ENCODE data around the gene CARD11. TPM values are rescaled to one million over a fixed set of nuclear protein-coding genes. Genes with fewer than 3 reads are reported as not detected.
A peak's percentile ranks its signal among the peaks of the same experiment; 100 is the strongest.

The CARD11 gene
- total RNA-seq, 5 donors from 2014 or later (not counting 1 experiment from before 2014, with no cell fraction given), result 105 to 142 (median 132) TPM

- no peak overlapping the region for H3K27ac ChIP-seq (ENCODE audit: low read length)
- no peak for DNase-seq
- Mint-ChIP-seq H3K4me1 (peaks cover 70 to 77% (median 73%) of the 10 kb centered on the region in 3 donors), H3K9me3 (no peaks in the 10 kb centered on the region), H3K27ac (peak overlapping the region; percentile 17 to 82), H3K36me3 (peaks cover 45% of the 10 kb centered on the region), H3K27me3 (no peaks in the 10 kb centered on the region), H3K4me3 (no peak overlapping the region)
- H3K9me3 ChIP-seq, result no peaks in the 10 kb centered on the region
- no peak overlapping the region for H3K4me3 ChIP-seq (ENCODE audit: control insufficient read depth in 1 of 2, extremely low read depth in 1 of 2, low read length in 1 of 2)
- no peaks in the 10 kb centered on the region for H3K27me3 ChIP-seq (replicated peaks in 1 of 2; ENCODE audit: control insufficient read depth in 2 of 2, extremely low read depth in 1 of 2, insufficient read depth in 2 of 2, low read length in 1 of 2)
- 96% methylated on average over 5 of the region's 7 CpGs for WGBS (ENCODE audit: insufficient coverage)
- ChIA-PET CTCF (interaction anchor here in 1 of 2 donors (0.7 kb wide), 1 partner anchor 141 kb away, joined by 3 read pairs; no protein-coding TSS in a partner anchor), POLR2A (no interaction called here)
- peaks cover 7 to 33% of the 10 kb centered on the region in 2 experiments for H3K4me1 ChIP-seq (ENCODE audit: control insufficient read depth in 1 of 2, extremely low read depth in 1 of 2, insufficient read depth in 2 of 2, low read length in 2 of 2)
- ATAC-seq (replicated peaks in 1 of 4), result no peak
- H3K36me3 ChIP-seq (ENCODE audit: control insufficient read depth in 2 of 2, extremely low read depth in 1 of 2, insufficient read depth in 1 of 2, low read length in 1 of 2), result peaks cover 3 to 25% of the 10 kb centered on the region in 2 donors
Measured at GRCh38 chr7:3033136-3033535, 10.5 kb downstream of the CARD11 start.

- ATAC-seq (replicated peaks in 1 of 4) (no peak), DNase-seq (no peak)
- Histone ChIP-seq H3K27ac (ENCODE audit: low read length) (no peak overlapping the region), H3K4me1 (ENCODE audit: control insufficient read depth in 1 of 2, extremely low read depth in 1 of 2, insufficient read depth in 2 of 2, low read length in 2 of 2) (peaks cover 10 to 29% of the 10 kb centered on the region in 2 experiments), H3K36me3 (ENCODE audit: control insufficient read depth in 2 of 2, extremely low read depth in 1 of 2, insufficient read depth in 1 of 2, low read length in 1 of 2) (peaks cover 3 to 25% of the 10 kb centered on the region in 2 donors), H3K4me3 (ENCODE audit: control insufficient read depth in 1 of 2, extremely low read depth in 1 of 2, low read length in 1 of 2) (no peak overlapping the region), H3K9me3 (no peaks in the 10 kb centered on the region), H3K27me3 (replicated peaks in 1 of 2; ENCODE audit: control insufficient read depth in 2 of 2, extremely low read depth in 1 of 2, insufficient read depth in 2 of 2, low read length in 1 of 2) (no peaks in the 10 kb centered on the region)
- CTCF ChIA-PET, result interaction anchor here in 1 of 2 donors (0.6 kb wide), 1 partner anchor 16 kb away, joined by 7 read pairs; no protein-coding TSS in a partner anchor
- no peaks in the 10 kb centered on the region for H3K27me3 Mint-ChIP-seq
- peak overlapping the region; percentile 61 to 82 for H3K27ac Mint-ChIP-seq
- H3K4me1 Mint-ChIP-seq, result peaks cover 71 to 77% (median 73%) of the 10 kb centered on the region in 3 donors
- peaks cover 49% of the 10 kb centered on the region for H3K36me3 Mint-ChIP-seq
- WGBS (ENCODE audit: insufficient coverage), result 100% methylated on average over 4 of the region's 4 CpGs
- POLR2A ChIA-PET, result interaction anchor here in 1 of 2 donors (0.6 kb wide), 1 partner anchor 322 kb away, joined by 3 read pairs; no protein-coding TSS in a partner anchor
- H3K4me3 Mint-ChIP-seq, result no peak overlapping the region
- H3K9me3 Mint-ChIP-seq, result peaks cover 0 to 1% (median under 1%) of the 10 kb centered on the region in 3 donors
Measured at GRCh38 chr7:3032256-3032655, 11.4 kb downstream of the CARD11 start.

GRCh38 chr7:3029138-3029537, 14.5 kb downstream of the CARD11 start:
- peak overlapping the region; percentile 76 to 93 for H3K27ac Mint-ChIP-seq
- H3K4me1 Mint-ChIP-seq, result peaks cover 58 to 69% (median 65%) of the 10 kb centered on the region in 3 donors

GRCh38 chr7:3028758-3029093, 14.9 kb downstream of the CARD11 start:
- no peak overlapping the region for H3K27ac ChIP-seq (ENCODE audit: low read length)
- peaks cover 3% of the 10 kb centered on the region for H3K9me3 ChIP-seq
- Mint-ChIP-seq H3K4me1 (peaks cover 62 to 73% (median 69%) of the 10 kb centered on the region in 3 donors), H3K36me3 (peaks cover 66% of the 10 kb centered on the region), H3K27me3 (no peaks in the 10 kb centered on the region), H3K9me3 (peaks cover 4 to 16% (median 5%) of the 10 kb centered on the region in 3 donors), H3K27ac (peak overlapping the region; percentile 76 to 93), H3K4me3 (peak overlapping the region; percentile 39 to 61 (median 53))
- no peak overlapping the region for H3K4me3 ChIP-seq (ENCODE audit: control insufficient read depth in 1 of 2, extremely low read depth in 1 of 2, low read length in 1 of 2)
- H3K36me3 ChIP-seq (ENCODE audit: control insufficient read depth in 2 of 2, extremely low read depth in 1 of 2, insufficient read depth in 1 of 2, low read length in 1 of 2), result peaks cover 8 to 28% of the 10 kb centered on the region in 2 donors
- no peaks in the 10 kb centered on the region for H3K27me3 ChIP-seq (replicated peaks in 1 of 2; ENCODE audit: control insufficient read depth in 2 of 2, extremely low read depth in 1 of 2, insufficient read depth in 2 of 2, low read length in 1 of 2)
- ChIA-PET POLR2A (no interaction called here), CTCF (no interaction called here)
- ATAC-seq (replicated peaks in 1 of 4) (no peak), DNase-seq (no peak)
- peaks cover 10 to 23% of the 10 kb centered on the region in 2 experiments for H3K4me1 ChIP-seq (ENCODE audit: control insufficient read depth in 1 of 2, extremely low read depth in 1 of 2, insufficient read depth in 2 of 2, low read length in 2 of 2)
- WGBS (ENCODE audit: insufficient coverage), result 95% methylated on average over 3 of the region's 5 CpGs

More at GRCh38 chr7:3029138-3029537, 14.5 kb downstream of the CARD11 start:
- DNase-seq (no peak), ATAC-seq (replicated peaks in 1 of 4) (no peak)
- H3K9me3 Mint-ChIP-seq, result peaks cover 4 to 12% (median 5%) of the 10 kb centered on the region in 3 donors
- H3K27ac ChIP-seq (ENCODE audit: low read length), result no peak overlapping the region
- peaks cover 3% of the 10 kb centered on the region for H3K9me3 ChIP-seq
- peaks cover 10 to 23% of the 10 kb centered on the region in 2 experiments for H3K4me1 ChIP-seq (ENCODE audit: control insufficient read depth in 1 of 2, extremely low read depth in 1 of 2, insufficient read depth in 2 of 2, low read length in 2 of 2)
- H3K36me3 ChIP-seq (ENCODE audit: control insufficient read depth in 2 of 2, extremely low read depth in 1 of 2, insufficient read depth in 1 of 2, low read length in 1 of 2), result peaks cover 6 to 25% of the 10 kb centered on the region in 2 donors
- CTCF ChIA-PET, result no interaction called here
- no peak overlapping the region for H3K4me3 ChIP-seq (ENCODE audit: control insufficient read depth in 1 of 2, extremely low read depth in 1 of 2, low read length in 1 of 2)
- H3K27me3 ChIP-seq (replicated peaks in 1 of 2; ENCODE audit: control insufficient read depth in 2 of 2, extremely low read depth in 1 of 2, insufficient read depth in 2 of 2, low read length in 1 of 2), result no peaks in the 10 kb centered on the region
- peaks cover 62% of the 10 kb centered on the region for H3K36me3 Mint-ChIP-seq
- no peaks in the 10 kb centered on the region for H3K27me3 Mint-ChIP-seq
- POLR2A ChIA-PET, result no interaction called here
- 100% methylated on average over 1 of the region's 9 CpGs for WGBS (ENCODE audit: insufficient coverage)
- H3K4me3 Mint-ChIP-seq, result peak overlapping the region in 1 of 3 donors; percentile 61

- Histone ChIP-seq H3K4me1 (ENCODE audit: control insufficient read depth in 1 of 2, extremely low read depth in 1 of 2, insufficient read depth in 2 of 2, low read length in 2 of 2) (peaks cover 10 to 23% of the 10 kb centered on the region in 2 experiments), H3K27ac (ENCODE audit: low read length) (no peak overlapping the region), H3K27me3 (replicated peaks in 1 of 2; ENCODE audit: control insufficient read depth in 2 of 2, extremely low read depth in 1 of 2, insufficient read depth in 2 of 2, low read length in 1 of 2) (no peaks in the 10 kb centered on the region), H3K9me3 (peaks cover 3% of the 10 kb centered on the region), H3K36me3 (ENCODE audit: control insufficient read depth in 2 of 2, extremely low read depth in 1 of 2, insufficient read depth in 1 of 2, low read length in 1 of 2) (peaks cover 5 to 28% of the 10 kb centered on the region in 2 donors), H3K4me3 (ENCODE audit: control insufficient read depth in 1 of 2, extremely low read depth in 1 of 2, low read length in 1 of 2) (no peak overlapping the region)
- WGBS (ENCODE audit: insufficient coverage), result 29% methylated on average over 7 of the region's 14 CpGs
- peaks cover 4 to 16% (median 5%) of the 10 kb centered on the region in 3 donors for H3K9me3 Mint-ChIP-seq
- H3K27ac Mint-ChIP-seq, result peak overlapping the region; percentile 76 to 93
- H3K4me1 Mint-ChIP-seq, result peaks cover 58 to 70% (median 65%) of the 10 kb centered on the region in 3 donors
- H3K4me3 Mint-ChIP-seq, result peak overlapping the region; percentile 39 to 61 (median 53)
- POLR2A ChIA-PET, result no interaction called here
- peaks cover 63% of the 10 kb centered on the region for H3K36me3 Mint-ChIP-seq
- no peaks in the 10 kb centered on the region for H3K27me3 Mint-ChIP-seq
- DNase-seq (peak in 2 of 35 experiments; percentile 37 to 39), ATAC-seq (replicated peaks in 1 of 4) (peak in 3 of 4 experiments; percentile 45 to 51 (median 50))
- CTCF ChIA-PET, result interaction anchor here in 1 of 2 donors (0.7 kb wide), 1 partner anchor 164 kb away, joined by 9 read pairs; no protein-coding TSS in a partner anchor
Measured at GRCh38 chr7:3028071-3028757, 15.5 kb downstream of the CARD11 start.

GRCh38 chr7:3027005-3027845, 16.4 kb downstream of the CARD11 start:
- Histone ChIP-seq H3K9me3 (peaks cover 3% of the 10 kb centered on the region), H3K4me3 (ENCODE audit: control insufficient read depth in 1 of 2, extremely low read depth in 1 of 2, low read length in 1 of 2) (no peak overlapping the region), H3K27ac (ENCODE audit: low read length) (no peak overlapping the region), H3K36me3 (ENCODE audit: control insufficient read depth in 2 of 2, extremely low read depth in 1 of 2, insufficient read depth in 1 of 2, low read length in 1 of 2) (peaks cover 5 to 26% of the 10 kb centered on the region in 2 donors), H3K4me1 (ENCODE audit: control insufficient read depth in 1 of 2, extremely low read depth in 1 of 2, insufficient read depth in 2 of 2, low read length in 2 of 2) (peaks cover 10 to 23% of the 10 kb centered on the region in 2 experiments), H3K27me3 (replicated peaks in 1 of 2; ENCODE audit: control insufficient read depth in 2 of 2, extremely low read depth in 1 of 2, insufficient read depth in 2 of 2, low read length in 1 of 2) (no peaks in the 10 kb centered on the region)
- Mint-ChIP-seq H3K27me3 (no peaks in the 10 kb centered on the region), H3K4me3 (peak overlapping the region in 1 of 3 donors; percentile 28), H3K9me3 (peaks cover 4 to 16% (median 5%) of the 10 kb centered on the region in 3 donors), H3K36me3 (peaks cover 62% of the 10 kb centered on the region), H3K27ac (peak overlapping the region; percentile 76 to 93), H3K4me1 (peaks cover 51 to 66% (median 59%) of the 10 kb centered on the region in 3 donors)
- WGBS (ENCODE audit: insufficient coverage), result 95% methylated on average over 14 of the region's 20 CpGs
- ChIA-PET CTCF (no interaction called here), POLR2A (no interaction called here)
- peak in 1 of 35 experiments; percentile 14 for DNase-seq
- no peak for ATAC-seq (replicated peaks in 1 of 4)

Measured in T-cell (primary cell).